GM19043 (cell line): ENCODE measurements around the gene DHX35.

Experiments used
- ATAC-seq: cut with Tn5 transposase; IDR thresholded peaks from one replicate; pipeline ENCODE4 v1.9.1; 2021; ENCODE audit warnings: low read depth; ENCODE audit not compliant: unreplicated experiment

DHX35 gene

GRCh38 chr20:39016506-39016905 is 54.4 kb downstream of the DHX35 start:
- no peak for ATAC-seq

GRCh38 chr20:39019027-39019426 is 56.9 kb downstream of the DHX35 start:
- ATAC-seq: no peak

- peak; percentile 92 for ATAC-seq
These were observed 57.7 kb downstream of the DHX35 start for GRCh38 chr20:39019805-39020325.

DNA sequence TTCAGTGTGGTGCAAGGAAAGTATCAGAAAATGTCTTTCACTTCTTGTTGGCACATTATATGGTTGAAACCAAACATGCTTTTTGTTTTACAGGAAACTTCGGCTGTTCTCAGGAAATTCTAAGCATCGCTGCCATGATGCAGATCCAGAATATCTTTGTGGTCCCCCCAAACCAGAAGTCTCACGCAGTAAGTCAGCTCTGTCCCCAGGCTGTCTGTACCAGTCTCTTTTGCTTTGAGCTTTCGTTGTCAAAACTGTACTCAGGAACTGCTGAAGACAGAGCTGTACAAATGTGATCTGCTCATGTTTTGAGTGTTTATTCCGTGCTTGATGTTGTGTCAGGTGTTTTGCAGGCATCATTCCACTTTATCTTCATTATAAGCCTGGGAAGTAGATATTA is 59.6 kb downstream of the DHX35 start:
- ATAC-seq: no peak

DNA sequence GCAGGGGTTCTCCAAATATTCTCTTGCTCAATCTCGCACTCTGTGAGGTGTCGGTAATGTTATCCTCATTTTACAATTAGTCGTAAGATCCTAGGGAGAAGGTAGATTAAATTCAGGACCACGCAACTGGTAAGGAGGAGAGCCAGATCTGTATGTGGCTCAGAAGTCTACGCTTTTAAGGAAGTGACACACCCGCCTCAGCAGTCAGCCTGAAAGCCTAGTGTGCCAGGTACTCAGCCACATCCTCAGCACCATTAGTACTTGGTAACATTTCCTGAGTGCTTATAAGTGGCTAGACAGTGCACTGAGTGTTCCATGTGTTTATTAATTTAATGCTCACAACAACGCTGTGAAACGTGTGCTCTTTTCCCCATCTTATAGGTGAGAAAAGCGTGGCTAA is 63.7 kb downstream of the DHX35 start:
- ATAC-seq: no peak

DNA sequence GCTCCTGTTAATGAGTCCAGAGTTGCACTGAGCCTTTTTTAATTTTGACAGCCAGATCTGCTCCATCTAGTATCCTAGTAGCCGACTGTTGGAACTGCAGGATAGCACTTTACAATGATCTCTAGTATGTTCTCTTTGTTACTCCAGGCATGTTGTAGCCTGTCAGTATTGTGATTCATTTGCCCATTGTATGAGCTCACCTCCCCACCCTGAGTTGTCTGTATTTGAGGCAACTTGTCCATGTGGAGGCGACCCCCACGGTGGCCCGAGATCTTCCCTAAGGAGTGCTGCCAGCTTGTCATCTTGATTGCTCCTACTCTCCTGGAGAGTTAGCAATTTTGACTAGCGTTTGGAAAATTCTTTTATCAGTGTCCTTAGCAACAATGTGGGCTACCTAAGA is 67.2 kb downstream of the DHX35 start:
- ATAC-seq: no peak

- no peak for ATAC-seq
These were observed 70.9 kb downstream of the DHX35 start for GRCh38 chr20:39032997-39033396.

DNA sequence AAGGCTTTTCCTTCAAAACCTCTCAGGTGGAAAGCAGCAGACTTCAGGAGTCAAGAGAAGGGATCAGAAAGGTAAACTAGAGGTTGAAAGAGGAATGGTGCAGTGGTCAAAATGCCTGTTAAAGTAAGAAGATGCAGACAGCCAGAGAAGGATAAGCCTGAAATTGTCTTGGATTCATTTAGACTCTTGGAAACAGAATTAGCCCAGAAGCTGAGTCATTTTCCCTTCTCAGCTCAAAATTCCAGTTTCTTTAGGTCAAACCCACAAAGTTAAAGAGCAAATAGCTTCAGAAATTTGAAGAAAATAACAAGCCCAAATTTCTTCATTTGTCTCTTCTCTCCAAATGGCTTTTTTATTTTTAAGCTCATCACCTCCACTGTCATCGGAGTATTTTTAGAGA is 73.9 kb downstream of the DHX35 start:
- no peak for ATAC-seq

GRCh38 chr20:39036851-39037250 is 74.7 kb downstream of the DHX35 start:
- no peak for ATAC-seq

DNA sequence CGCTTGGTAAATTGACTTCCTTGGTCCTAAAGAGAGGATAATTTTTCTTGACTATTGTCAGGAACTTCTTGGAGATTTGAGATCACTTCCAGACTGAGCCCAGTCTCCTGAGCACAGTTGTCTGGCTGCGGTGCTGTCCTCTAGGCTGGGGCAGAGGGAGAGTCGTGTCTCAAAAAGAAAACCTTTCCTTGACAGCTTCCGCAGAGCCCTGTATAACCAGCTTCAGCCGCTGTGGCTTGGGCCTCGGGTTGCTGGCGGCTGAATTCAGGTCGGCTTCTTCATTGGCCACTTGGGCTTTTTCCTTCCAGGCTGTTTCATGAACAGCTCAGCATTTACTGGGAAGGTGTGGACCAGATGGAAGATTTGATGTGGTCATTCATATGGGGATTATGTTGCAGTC is 75.9 kb downstream of the DHX35 start:
- ATAC-seq: no peak

DNA sequence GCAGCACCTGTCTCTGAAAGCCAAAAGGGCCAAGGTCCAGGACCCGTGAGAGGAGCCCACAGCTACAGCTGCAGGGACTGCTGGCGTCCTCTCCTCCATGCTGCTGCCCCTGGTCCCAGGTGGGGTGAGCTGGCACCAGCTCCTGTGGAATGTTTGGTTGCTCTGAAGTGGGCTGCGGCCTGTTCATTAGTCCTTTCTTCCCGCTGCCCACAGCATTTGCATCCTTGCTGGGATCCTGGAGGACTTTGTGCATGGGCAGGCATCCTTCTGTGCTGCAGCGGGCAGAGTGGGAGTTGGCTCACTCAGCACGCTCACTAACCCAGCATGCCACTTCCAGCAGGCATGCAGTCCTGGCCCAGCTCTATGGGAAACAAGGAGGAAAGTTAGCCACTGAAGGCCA is 76.4 kb downstream of the DHX35 start:
- no peak for ATAC-seq

DNA sequence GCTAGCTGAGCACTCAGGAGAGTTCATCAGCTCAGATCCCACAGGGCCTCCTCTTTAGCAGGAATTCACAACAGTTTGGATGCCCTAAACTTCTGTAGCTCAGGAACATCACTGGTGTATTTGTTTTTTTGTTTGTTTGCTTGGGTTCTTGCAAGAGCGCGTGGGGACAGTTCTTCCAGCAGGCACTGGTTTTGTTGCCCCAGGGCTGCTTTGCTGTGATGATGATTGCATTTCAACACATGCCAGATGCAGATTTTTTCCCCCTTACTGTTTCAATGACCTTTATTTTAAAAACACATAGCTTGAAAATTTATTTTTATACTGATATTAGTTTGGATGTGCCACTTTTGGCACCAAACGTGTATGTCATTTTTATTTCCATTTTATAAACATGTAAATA is 77.1 kb downstream of the DHX35 start:
- no peak for ATAC-seq

DNA sequence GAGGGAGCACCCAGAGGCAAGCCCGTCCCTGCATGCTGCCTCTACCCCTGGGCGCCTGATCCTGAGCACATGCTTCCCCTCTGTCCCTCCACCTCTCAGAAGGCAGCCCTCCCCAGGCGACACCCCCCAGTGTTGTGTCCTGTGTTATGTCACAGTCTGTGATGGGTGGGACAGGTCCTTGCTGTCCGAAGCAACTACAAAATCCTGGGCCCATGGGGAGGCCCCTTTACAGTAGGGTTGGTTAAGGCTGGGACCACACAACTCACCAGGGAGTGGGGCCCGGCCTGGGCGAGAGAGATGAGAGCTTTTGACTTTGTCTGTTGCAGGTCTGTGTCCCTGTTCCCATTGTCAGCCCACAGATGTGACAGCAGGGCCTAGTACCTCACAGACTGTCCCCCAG is 78.0 kb downstream of the DHX35 start:
- no peak for ATAC-seq

DNA sequence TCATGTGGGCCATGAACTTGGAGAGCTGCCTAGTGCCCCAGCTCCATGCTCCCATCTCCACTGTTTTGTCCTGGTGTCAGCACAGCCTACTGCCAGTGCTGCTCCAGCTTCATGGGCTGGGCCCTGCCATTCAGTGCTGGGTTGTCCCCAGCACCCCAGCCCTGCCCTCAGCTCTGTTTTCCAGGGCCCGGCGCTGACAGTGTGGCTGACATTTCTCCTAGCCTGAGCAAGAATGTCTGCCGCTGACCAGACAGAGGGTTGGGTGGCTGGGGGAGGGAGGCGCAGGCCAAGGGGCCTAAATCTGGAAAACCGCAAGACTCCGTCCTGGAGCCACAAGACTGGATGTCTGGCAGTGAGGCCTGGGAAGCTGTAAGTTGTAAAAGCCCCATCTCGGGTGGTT is 78.9 kb downstream of the DHX35 start:
- ATAC-seq: no peak

- no peak for ATAC-seq
These were observed 80.4 kb downstream of the DHX35 start for GRCh38 chr20:39042279-39043150.

GRCh38 chr20:39044501-39044900 is 82.4 kb downstream of the DHX35 start:
- no peak for ATAC-seq

DNA sequence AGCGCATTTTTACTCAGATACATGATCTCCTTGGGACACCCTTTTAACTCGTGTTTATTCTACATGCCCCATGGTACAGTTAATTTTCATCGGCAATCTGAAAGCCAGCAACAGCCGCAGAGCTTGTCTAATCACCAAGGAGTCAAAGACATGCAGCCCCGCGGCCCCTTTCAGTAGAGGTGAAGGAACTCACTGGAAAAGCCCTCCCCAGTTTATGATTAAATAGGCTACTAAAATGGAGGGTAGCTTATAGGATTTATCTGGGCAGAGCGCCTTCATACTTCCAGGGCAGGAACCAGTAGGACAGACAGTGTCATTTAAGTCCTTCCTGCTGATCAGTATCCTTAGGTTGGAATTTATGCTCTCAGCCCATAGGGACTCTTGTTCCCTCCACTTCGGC is 83.5 kb downstream of the DHX35 start:
- no peak for ATAC-seq

GRCh38 chr20:39047417-39047985 is 85.4 kb downstream of the DHX35 start:
- ATAC-seq: no peak

DNA sequence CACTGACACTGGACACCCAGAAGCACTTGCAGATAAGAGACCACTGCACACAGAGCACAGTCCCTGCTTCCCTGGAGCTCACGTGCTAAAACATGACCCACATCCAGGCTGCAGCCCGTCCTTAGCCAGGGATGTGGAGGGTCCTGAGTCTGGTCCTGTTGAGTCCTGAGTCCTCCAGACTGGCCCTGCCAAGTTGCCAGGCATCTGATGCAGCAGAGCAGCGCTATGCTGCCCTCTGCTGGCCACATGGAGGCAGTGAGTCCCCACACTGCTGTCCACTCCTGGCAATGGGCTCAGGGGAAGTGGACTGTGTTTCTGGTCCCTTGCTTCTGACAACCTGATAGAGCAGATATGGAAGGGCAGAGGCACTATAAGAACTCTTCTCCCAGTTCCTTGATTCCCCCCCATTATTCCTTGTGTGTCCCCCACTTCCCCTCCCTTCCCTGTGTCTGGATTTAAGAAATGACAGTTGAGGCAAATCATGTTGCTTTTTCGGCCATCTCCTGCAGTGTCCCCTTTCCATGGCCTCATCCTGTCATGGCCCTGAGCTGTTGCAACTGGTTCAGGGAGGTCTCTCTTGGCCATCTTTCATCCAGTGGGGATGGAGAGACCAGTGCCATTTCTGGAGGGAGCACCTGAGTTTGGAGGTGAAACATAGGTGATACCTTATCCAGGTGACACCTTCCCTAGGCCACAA is 86.0 kb downstream of the DHX35 start:
- peak; percentile 46 for ATAC-seq

DNA sequence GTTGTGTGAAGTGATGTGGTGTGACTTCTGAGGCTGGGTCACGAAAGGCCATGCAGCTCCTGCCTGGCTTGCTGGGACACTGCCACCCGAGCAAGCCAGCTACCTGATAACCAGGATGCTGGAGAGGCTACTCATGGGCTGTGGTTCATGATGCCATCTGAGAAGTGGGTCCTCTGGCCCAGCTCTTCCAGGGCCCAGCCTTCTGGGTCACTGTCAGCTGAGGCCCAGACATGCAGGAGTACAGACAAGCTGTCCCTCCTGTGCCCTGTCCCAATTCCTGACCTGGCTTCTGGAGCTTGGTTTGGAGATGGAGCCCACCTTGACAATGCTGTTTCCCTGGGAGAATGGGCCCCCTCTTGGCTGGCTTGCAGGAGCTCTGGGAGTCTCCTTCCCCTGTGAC is 87.0 kb downstream of the DHX35 start:
- no peak for ATAC-seq
